ENCODE results near the gene GPRC5B. TPM values are rescaled to one million over a fixed set of nuclear protein-coding genes. Genes with fewer than 3 reads are reported as not detected.

Gene GPRC5B
- total RNA-seq, 1 donor from 2014 or later = 59.3 TPM

DNA sequence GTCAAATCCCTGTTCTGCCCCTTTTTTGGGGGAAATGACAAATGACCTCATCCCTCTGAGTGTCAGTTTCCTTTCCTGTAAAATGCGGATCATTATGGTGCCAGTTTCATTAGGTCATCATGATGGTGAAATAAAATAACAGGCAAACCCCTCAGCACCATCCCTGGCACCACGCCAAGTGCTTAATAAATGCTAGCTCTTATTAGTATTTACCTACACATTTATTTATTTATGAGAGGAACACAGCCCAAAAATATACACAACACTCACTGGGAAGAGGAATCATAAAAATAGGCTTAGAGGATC is 28.6 kb upstream of the GPRC5B start:
- Mint-ChIP-seq H3K36me3 (ENCODE audit: low read depth) (no peaks in the 10 kb centered on the region), H3K27me3 (ENCODE audit: low read depth) (peaks cover 4% of the 10 kb centered on the region), H3K9me3 (no peaks in the 10 kb centered on the region), H3K4me1 (peaks cover 5% of the 10 kb centered on the region), H3K27ac (ENCODE audit: unreplicated experiment) (no peak overlapping the region), H3K4me3 (no peak overlapping the region)
- TF ChIP-seq, protein P1, sequence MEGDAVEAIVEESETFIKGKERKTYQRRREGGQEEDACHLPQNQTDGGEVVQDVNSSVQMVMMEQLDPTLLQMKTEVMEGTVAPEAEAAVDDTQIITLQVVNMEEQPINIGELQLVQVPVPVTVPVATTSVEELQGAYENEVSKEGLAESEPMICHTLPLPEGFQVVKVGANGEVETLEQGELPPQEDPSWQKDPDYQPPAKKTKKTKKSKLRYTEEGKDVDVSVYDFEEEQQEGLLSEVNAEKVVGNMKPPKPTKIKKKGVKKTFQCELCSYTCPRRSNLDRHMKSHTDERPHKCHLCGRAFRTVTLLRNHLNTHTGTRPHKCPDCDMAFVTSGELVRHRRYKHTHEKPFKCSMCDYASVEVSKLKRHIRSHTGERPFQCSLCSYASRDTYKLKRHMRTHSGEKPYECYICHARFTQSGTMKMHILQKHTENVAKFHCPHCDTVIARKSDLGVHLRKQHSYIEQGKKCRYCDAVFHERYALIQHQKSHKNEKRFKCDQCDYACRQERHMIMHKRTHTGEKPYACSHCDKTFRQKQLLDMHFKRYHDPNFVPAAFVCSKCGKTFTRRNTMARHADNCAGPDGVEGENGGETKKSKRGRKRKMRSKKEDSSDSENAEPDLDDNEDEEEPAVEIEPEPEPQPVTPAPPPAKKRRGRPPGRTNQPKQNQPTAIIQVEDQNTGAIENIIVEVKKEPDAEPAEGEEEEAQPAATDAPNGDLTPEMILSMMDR (conservative IDR thresholded peaks at IDR 0.05) = no peak
- no peak for DNase-seq (ENCODE audit: low read depth, low spot score)

DNA sequence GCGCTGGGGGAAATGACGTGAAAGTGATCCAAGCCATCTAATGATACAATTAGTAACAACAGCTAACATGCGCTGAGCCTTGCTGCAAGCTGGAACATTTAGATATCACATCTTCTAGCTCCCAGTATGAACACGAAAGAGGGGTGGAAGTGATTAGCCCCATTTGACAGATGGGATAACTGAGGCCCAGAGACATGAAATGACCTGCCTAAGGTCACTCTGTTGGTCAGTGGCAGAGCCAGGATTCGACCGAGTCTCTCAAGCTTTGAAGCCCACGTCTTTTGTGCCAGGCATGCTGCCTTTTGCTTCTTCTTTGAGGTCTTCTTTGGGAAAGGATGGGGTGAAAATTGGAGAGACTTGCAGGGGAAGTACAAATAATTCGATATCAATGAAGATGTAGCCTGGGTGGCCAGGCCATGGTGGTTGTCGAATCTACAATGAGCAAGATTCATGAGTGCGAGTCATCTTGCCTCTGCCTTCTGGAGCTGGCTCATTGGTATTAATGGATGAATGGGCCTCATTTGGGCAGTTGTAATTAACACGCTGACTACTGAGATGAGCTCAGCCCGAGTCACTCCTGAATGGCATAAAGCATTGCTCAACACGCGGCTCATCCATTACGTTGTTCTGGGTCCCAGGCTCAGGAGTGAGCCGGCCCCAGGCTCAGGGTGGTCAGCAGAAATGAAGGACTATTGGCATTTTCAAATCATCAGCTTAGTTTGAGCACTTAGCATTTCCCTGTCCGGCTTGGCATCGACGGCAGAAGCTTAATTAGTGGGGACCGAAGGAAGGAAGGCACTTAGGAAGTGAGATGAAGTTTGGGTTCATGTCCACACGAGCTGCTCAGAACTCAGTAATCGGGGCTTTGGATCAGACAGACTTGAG is 28.0 kb upstream of the GPRC5B start:
- Mint-ChIP-seq H3K27me3 (ENCODE audit: low read depth) (peaks cover 4% of the 10 kb centered on the region), H3K4me1 (peaks cover 8% of the 10 kb centered on the region), H3K36me3 (ENCODE audit: low read depth) (no peaks in the 10 kb centered on the region), H3K4me3 (no peak overlapping the region), H3K27ac (ENCODE audit: unreplicated experiment) (no peak overlapping the region), H3K9me3 (no peaks in the 10 kb centered on the region)
- DNase-seq (ENCODE audit: low read depth, low spot score) = no peak
- TF ChIP-seq, protein P1 (conservative IDR thresholded peaks at IDR 0.05) = no peak

DNA sequence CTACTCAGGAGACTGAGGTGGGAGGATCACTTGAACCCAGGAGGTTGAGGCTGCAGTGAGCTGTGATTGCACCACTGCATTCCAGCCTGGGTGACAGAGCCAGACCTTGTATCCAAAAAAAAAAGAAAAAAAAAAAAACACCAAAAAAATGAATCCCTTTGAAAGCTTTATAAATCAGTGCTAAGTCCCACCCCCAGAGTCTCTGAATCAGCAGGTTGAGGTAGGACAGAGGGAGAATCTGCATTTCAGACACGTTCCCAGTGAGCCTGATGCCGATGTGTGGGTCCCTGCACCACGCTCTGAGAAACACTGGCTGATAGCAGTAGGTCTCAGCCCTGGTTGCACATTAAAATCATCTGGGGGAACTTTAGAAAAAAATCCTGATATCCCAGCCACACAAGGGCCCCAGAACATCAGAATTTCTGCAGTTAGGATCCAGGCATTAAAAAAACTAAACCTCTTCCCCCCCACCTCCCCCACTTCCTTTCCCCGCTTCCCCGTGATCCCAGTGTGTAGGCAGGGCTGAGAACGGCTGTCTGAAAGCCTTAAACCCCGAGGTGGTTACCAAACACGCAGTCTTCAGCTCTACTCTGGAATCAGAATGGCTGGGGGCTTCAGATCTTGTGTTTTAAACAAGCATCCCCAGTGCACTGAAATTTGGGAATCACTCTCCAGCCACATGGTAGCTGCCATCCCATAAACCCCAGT is 27.3 kb upstream of the GPRC5B start:
- Mint-ChIP-seq H3K9me3 (no peaks in the 10 kb centered on the region), H3K4me3 (no peak overlapping the region), H3K4me1 (peaks cover 14% of the 10 kb centered on the region), H3K36me3 (ENCODE audit: low read depth) (no peaks in the 10 kb centered on the region), H3K27ac (ENCODE audit: unreplicated experiment) (no peak overlapping the region), H3K27me3 (ENCODE audit: low read depth) (peaks cover 9% of the 10 kb centered on the region)
- TF ChIP-seq, protein P1 (conservative IDR thresholded peaks at IDR 0.05) = no peak
- DNase-seq (ENCODE audit: low read depth, low spot score) = no peak

DNA sequence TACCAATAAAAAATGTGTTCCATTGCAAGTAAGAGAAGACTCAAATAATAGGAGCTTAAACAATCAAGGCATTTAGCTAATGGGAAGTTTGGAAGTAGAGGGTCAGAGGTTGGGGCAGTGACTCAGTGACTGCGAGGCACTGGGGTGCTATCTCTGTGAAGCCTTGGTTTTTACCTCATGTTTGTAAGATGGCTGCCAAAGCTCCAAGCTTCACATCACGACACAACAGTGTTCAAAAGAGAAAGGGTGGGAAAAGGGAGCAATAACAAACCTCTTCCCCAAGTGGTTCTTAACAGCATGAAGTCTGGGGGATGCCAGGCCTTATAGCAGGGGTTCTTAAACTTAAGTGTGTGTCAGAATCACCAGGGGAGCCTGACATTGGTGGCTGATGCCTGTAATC is 26.6 kb upstream of the GPRC5B start:
- TF ChIP-seq, protein P1 (conservative IDR thresholded peaks at IDR 0.05) = no peak
- H3K36me3 Mint-ChIP-seq (ENCODE audit: low read depth) = no peaks in the 10 kb centered on the region

DNA sequence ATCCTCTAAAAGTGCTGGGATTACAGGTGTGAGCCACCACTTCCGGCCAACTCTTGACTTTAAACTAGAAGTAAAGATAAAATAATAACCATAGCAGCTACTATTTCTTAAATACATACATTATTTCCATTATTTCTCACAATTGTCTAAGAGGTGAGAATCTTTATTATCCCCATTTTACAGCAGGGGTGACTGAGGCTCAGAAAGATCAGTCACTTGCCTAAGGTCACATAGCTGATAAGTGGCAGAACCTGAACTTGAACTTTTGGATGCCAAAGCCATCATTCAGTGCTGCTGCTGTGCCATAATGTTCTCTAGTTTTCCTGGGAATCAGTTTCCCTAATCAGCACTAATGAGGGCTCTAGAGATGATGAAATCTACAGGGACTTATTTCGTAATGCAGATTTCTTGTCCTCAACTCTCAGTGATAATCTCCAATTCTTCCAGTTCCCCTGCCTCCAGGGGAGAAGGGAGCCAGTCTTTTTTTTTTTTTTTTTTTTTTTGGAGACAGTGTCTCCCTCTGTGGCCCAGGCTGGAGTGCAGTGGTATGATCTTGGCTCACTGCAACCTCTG is 25.2 kb upstream of the GPRC5B start:
- Mint-ChIP-seq H3K9me3 (no peaks in the 10 kb centered on the region), H3K4me1 (peaks cover 14% of the 10 kb centered on the region), H3K27ac (ENCODE audit: unreplicated experiment) (no peak overlapping the region), H3K27me3 (ENCODE audit: low read depth) (peaks cover 9% of the 10 kb centered on the region), H3K4me3 (no peak overlapping the region), H3K36me3 (ENCODE audit: low read depth) (no peaks in the 10 kb centered on the region)
- TF ChIP-seq, protein P1 (conservative IDR thresholded peaks at IDR 0.05) = no peak
- DNase-seq (ENCODE audit: low read depth, low spot score) = no peak

More for the DNA sequence above, 26.6 kb upstream of the GPRC5B start:
- H3K4me3 Mint-ChIP-seq = no peak overlapping the region
- H3K9me3 Mint-ChIP-seq = no peaks in the 10 kb centered on the region
- H3K4me1 Mint-ChIP-seq = peaks cover 14% of the 10 kb centered on the region
- no peak for DNase-seq (ENCODE audit: low read depth, low spot score)
- peaks cover 9% of the 10 kb centered on the region for H3K27me3 Mint-ChIP-seq (ENCODE audit: low read depth)
- H3K27ac Mint-ChIP-seq (ENCODE audit: unreplicated experiment) = no peak overlapping the region
